GM18909 (cell line): Measurements from ENCODE around the gene C9orf78.
"Not testable (repeated sequence)": the region's sequence is repeated elsewhere in the genome, so short reads cannot be mapped to it uniquely, and the experiment has no call there.

ENCODE experiments used
- ATAC-seq: cut with Tn5 transposase; IDR thresholded peaks from one replicate; pipeline ENCODE4 v1.9.1; 2021; ENCODE audit warnings: mild to moderate bottlenecking; ENCODE audit not compliant: unreplicated experiment, poor library complexity

Gene C9orf78

GRCh38 chr9:129815278-129815677 lies 19.8 kb downstream of the C9orf78 start:
- no peak for ATAC-seq

- ATAC-seq: no peak
These were observed 20.4 kb downstream of the C9orf78 start for GRCh38 chr9:129814432-129815223.

DNA sequence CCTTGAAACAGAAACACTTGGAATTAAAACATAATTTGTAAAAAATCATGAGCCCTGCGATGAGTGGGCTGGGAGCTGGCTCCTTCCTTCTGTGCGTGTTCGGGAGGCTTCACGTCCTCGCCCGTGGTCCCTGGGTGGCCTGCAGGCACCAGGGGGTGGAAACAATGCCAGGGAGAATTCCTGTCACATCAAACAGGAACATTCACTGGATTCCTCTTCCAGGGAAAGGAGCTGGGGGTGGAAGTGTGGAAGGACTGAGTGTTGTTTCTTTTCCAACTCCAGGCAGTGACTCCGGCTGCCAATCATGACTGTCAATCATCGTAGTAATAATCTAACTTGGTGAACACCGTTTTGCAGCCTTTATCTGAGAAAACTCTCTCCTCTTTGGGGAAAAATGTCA lies 21.4 kb downstream of the C9orf78 start:
- ATAC-seq: no peak

GRCh38 chr9:129812385-129812784 lies 22.7 kb downstream of the C9orf78 start:
- ATAC-seq: no peak

DNA sequence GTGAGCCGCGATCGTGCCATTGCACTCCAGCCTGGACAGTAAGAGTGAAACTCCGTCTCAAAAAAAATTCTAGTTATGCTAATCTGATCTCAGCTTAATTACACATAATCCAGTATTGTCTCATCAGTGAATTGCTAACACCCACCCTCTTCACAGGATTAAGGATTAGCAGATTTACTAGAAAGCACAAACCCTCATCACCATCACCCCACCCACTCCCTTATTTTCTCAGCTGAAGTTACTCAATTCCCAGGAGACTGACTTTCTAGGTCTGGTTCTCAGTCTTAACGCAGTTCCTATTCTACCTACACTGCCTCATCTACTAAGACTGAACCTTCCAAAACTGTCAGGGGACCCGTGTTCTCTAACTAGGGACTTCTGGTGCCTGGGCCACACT lies 23.1 kb downstream of the C9orf78 start:
- no peak for ATAC-seq

- ATAC-seq: no peak
These were observed 24.3 kb downstream of the C9orf78 start for GRCh38 chr9:129810788-129811187.

- ATAC-seq: no peak
These were observed 25.0 kb downstream of the C9orf78 start for GRCh38 chr9:129810116-129810515.

DNA sequence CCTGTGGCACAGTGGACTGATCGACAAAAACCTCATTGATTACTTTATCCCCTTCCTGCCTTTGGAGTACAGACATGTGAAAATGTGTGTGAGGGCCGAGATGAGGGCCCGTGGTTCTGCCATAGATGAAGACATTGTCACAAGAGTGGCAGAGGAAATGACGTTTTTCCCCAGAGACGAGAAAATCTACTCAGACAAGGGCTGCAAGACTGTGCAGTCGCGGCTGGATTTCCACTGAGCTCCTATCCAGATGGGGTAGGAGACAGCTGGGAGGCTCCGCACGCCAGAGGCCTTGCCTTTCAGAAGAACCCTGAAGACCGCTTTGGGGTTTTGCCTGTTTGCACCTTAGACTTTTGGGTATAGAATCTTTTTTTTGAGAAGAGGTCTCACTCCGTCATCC lies 25.7 kb downstream of the C9orf78 start:
- no peak for ATAC-seq

DNA sequence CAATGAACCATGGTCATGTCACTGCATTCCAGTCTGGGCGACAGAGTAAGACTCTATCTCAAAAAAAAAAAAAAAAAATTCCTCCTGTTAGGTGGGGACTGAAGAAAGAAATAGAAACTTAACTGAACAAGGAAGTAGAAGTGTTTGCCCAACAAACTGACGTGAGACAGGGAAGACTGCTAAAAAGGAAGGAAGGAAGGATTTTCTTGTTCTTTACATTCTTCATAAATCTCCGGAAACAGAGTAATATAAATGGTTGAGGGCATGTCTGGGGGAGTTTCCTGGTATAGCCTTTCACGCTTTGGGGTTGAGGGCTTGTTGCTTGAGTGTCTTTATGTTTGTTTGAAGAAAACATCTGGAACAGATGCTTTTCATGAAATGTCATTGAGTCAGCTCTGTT lies 29.0 kb downstream of the C9orf78 start:
- ATAC-seq: no peak

- ATAC-seq: no peak
These were observed 31.4 kb downstream of the C9orf78 start for GRCh38 chr9:129803676-129804060.

DNA sequence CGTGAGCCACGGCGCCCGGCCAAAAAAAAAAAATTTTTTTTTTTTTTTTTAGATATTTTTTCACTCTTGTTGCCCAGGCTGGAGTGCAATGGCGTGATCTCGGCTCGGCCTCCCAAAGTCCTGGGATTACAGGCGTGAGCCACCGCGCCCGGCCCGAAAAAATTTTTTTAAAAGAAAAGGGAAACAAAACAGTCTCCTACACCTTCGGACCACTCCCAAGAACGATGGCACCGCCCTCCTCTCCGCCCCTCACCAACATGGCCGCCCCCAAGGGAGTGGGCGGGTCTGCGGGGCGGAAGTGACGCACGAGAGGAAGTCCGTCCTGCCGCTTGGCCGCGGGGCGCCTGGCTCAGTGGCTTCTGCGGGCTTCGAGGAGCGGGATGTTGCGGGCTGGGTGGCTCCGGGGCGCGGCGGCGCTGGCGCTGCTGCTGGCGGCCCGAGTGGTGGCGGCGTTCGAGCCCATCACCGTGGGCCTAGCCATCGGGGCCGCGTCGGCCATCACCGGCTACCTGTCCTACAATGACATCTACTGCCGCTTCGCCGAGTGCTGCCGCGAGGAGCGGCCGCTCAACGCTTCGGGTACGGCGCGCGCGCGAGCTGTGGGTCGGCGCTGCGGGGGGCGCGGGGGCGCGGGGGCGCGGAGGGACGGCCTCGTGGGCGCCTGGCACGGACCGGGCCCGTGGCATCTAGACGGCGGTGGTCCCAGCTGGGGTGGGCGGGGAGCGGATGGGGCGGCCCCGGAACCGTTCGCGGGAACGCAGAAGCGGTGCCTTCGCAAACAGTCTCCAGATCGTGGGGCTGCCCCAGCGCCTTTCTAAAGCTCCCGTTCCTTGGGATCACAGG lies 32.0 kb downstream of the C9orf78 start, which contains the start of gene TOR1B:
TOR1B (plus strand) TSS at position 352 of the 843 bp plus-strand sequence; CDS start at position 381, 29 bp downstream.
- ATAC-seq: peak; percentile 90

GRCh38 chr9:129801504-129801903 lies 33.6 kb downstream of the C9orf78 start:
- no peak for ATAC-seq

- no peak for ATAC-seq
These were observed 36.1 kb downstream of the C9orf78 start for GRCh38 chr9:129798973-129799372.

- ATAC-seq: not testable (repeated sequence)
These were observed 39.0 kb downstream of the C9orf78 start for GRCh38 chr9:129796029-129796428.

DNA sequence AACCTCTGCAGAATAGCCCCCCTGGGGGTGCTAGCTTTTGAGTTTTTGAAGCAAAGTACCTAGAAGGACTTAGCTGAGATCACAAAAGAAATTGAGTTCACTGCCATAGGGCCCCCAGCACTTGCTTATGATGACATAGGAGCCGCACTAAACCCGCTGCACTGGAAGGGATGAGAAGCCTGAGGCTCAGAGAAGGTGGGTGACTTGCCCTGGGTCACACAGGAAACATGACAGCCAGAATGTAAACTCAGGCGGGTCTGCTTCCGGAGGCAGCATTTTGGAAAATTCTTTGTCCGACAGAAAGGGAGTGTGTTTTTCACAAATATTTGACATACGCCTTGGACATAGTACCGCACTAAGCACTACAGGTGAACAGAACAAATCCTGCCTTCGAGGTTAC lies 40.5 kb downstream of the C9orf78 start:
- no peak for ATAC-seq

DNA sequence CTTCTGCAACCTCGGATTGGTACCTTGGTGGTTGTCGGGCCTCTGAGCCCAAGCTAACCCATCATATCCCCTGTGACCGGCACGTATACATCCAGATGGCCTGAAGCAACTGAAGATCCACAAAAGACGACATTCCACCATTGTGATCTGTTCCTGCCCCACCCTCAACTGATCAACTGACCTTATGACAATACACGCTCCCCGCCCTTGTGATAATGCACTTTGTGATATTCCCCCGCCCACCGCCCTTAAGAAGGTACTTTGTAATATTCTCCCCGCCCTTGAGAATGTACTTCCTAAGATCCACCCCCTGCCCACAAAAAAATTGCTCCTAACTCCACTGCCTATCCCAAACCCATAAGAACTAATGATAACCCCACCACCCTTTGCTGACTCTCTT lies 48.6 kb downstream of the C9orf78 start:
- no peak for ATAC-seq

- ATAC-seq: no peak
These were observed 49.2 kb downstream of the C9orf78 start for GRCh38 chr9:129785866-129786265.

DNA sequence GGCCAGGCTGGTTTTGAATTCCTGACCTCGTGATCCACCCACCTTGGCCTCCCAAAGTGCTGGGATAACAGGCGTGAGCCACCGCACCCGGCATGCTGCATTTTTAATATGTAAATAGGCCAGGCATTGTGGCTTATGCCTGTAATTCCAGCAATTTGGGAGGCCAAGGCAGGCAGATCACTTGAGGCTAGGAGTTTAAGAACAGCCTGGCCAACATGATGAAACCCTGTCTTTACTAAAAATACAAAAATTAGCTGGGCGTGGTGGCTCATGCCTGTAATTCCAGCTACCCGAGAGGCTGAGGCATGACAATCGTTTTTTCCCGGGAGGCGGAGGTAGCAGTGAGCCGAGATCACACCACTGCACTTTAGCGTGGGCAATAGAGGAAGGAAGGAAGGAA lies 50.1 kb downstream of the C9orf78 start:
- ATAC-seq: not testable (repeated sequence)

GRCh38 chr9:129783516-129784361 lies 51.3 kb downstream of the C9orf78 start:
- no peak for ATAC-seq

- ATAC-seq: no peak
These were observed 53.1 kb downstream of the C9orf78 start for GRCh38 chr9:129781981-129782380.

DNA sequence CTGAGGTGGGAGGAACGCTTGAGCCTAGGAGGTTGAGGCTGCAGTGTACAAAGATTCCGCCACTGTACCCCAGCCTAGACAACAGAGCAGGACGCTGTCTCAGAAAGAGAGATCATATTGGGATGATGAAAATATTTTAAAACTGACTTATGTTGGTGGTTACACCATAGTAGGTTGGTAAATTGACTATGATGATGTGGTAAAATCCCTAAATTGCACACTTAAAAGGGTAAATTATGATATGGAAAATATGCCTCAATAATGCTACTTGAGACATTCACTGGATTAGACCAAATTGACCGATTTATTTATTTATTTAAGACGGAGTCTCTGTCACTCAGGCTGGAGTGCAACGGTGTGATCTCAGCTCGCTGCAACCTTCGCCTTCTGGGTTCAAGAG lies 53.9 kb downstream of the C9orf78 start:
- ATAC-seq: no peak
